GM12865 (cell line): ENCODE results near the gene INCA1.

ENCODE experiments used
- DNase-seq: peaks from one replicate; pipeline ENCODE4 v3.0.0; 2010; ENCODE audit warnings: low read depth
- H3K4me3 ChIP-seq: 2 replicates; pipeline ENCODE4 v1.5.1; 2011; ENCODE audit warnings: mild to moderate bottlenecking, low read depth, low read length, control low read depth
- TF ChIP-seq, protein P1 (sequence below): IDR thresholded peaks from 2 replicates; pipeline ENCODE4 v1.5.1; 2011; ENCODE audit warnings: low read length, control low read depth, low read depth, inconsistent platforms; ENCODE audit not compliant: insufficient read depth; ENCODE audit errors: missing control alignments

The INCA1 gene

DNA sequence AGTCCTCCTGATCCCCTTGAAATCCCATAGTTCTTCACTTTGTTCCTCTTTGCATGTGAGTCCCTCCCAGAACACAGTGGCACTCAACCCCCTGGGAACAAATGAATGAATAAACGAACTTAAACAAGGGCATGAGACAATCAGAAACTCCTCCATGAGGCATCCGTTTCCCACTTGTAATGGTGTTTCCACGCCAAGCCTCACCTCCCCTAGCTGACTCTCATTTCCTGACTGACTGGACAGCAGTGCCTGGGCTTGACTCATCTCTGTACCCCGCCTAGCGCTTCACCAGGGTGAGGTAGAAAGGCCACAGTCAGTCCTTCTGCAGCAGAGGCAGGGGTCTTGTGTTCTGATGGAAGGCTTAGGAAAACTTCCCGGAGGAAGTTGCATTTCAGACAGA is 14.6 kb upstream of the INCA1 start:
- no peak overlapping the region for H3K4me3 ChIP-seq
- TF ChIP-seq, protein P1, sequence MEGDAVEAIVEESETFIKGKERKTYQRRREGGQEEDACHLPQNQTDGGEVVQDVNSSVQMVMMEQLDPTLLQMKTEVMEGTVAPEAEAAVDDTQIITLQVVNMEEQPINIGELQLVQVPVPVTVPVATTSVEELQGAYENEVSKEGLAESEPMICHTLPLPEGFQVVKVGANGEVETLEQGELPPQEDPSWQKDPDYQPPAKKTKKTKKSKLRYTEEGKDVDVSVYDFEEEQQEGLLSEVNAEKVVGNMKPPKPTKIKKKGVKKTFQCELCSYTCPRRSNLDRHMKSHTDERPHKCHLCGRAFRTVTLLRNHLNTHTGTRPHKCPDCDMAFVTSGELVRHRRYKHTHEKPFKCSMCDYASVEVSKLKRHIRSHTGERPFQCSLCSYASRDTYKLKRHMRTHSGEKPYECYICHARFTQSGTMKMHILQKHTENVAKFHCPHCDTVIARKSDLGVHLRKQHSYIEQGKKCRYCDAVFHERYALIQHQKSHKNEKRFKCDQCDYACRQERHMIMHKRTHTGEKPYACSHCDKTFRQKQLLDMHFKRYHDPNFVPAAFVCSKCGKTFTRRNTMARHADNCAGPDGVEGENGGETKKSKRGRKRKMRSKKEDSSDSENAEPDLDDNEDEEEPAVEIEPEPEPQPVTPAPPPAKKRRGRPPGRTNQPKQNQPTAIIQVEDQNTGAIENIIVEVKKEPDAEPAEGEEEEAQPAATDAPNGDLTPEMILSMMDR: no peak
- peak; percentile 90 for DNase-seq

DNA sequence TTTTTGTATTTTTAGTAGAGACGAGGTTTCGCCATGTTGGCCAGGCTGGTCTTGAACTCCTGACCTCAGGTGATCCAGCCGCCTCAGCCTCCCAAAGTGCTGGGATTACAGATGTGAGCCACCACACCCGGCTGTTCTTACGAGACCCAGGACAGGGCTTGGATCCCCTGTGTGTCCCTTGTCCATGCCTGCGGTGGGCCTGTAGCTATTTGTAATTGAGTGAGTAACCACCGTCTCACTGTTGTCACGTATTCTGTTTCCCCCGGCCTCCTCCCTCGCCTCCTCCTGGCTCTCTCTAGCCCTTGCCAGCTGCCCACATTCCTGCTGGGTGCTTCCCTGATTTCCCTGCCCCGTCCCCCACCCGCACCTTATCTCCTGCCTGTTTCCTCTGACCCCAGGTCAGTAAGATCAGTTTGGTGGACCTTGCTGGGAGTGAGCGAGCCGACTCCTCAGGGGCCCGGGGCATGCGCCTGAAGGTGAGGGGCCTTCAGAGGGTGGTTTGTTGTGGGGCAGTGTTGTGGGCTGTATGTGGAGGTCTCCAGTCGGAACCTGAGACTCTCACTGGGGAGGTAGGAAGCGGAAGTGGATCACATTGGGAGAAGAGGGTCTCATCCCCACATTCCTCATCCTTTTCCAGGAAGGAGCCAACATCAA is 6.0 kb upstream of the INCA1 start:
- TF ChIP-seq, protein P1: no peak
- H3K4me3 ChIP-seq: no peak overlapping the region
- DNase-seq: no peak

DNA sequence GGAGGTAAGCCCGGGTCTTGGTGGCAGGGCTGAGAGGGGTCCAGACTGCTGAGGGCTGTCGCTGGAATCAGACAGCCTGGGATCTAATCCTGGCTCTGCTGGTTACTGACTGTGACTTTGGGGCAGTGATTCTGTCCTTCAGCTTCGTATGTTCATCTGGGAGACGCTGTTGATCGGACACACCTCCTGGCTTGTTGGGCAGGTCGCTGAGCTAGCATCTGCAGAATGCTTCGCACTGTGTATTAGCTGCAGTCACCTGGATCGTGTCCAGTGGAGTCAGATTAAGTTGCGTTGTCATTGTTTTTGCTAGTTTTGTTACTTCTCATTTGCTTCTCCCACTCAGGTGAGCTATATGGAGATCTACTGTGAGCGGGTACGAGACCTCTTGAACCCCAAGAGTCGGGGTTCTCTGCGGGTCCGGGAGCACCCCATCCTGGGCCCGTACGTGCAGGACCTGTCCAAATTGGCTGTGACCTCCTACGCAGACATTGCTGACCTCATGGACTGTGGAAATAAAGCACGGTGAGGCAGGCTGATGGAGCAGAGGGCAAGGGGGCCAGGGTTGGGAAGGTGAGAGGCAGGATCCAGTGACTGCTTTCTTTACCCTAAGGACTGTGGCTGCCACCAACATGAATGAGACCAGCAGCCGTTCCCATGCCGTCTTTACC is 4.9 kb upstream of the INCA1 start:
- TF ChIP-seq, protein P1: no peak

DNA sequence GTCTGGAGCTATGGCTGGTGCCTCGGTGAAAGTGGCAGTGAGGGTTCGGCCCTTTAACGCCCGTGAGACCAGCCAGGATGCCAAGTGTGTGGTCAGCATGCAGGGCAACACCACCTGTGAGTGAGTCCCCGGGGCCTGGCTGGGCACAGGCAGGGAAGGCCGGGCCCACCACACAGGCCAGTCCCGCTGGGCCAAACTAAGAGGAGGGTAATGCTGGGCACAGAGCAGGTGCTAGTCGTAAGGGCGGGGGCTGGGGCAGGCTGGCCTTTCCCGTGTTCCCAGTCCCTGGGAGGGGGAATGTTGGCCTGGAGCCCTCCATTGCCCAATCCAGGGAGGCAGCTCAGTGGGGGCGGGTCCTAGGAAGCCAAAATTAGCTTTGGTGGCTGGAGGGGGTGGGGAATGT is 2.9 kb upstream of the INCA1 start:
- TF ChIP-seq, protein P1: no peak
- H3K4me3 ChIP-seq: no peak overlapping the region
- no peak for DNase-seq

More for the DNA sequence above, 4.9 kb upstream of the INCA1 start:
- no peak overlapping the region for H3K4me3 ChIP-seq
- no peak for DNase-seq

DNA sequence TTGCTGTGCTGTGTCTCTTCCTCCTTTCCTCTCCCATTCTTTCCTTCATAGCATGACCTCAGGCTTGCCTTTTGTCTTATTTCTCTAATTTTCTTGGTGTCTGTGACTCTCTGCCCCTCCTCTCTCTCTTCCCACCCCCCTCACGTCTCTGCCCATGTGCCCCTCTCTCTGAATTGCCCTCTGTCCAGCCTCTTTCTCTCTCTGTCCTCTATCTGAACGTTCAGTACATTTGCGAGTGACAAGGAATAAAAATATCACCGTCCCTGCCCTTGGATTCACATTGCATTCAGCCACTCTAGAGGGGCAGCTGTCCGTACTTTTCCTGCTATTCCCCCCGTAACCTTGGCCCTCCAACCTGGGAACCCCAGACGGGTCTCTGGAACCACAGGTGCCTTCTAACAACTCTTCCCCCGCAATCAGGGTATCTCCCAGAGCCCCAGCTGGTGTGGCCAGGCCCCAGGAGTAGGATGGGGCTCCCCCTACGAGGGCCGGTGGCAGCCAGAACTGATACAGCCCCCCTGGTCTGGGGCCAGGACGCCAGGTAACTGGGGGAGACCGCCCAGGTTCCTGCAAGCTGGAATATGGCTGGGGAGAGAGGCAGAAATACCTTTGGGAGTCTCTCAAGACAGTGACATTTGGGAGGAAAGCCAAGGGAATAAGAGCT is 2.2 kb upstream of the INCA1 start:
- DNase-seq: no peak
- H3K4me3 ChIP-seq: peak overlapping the region; percentile 88
- TF ChIP-seq, protein P1: no peak

DNA sequence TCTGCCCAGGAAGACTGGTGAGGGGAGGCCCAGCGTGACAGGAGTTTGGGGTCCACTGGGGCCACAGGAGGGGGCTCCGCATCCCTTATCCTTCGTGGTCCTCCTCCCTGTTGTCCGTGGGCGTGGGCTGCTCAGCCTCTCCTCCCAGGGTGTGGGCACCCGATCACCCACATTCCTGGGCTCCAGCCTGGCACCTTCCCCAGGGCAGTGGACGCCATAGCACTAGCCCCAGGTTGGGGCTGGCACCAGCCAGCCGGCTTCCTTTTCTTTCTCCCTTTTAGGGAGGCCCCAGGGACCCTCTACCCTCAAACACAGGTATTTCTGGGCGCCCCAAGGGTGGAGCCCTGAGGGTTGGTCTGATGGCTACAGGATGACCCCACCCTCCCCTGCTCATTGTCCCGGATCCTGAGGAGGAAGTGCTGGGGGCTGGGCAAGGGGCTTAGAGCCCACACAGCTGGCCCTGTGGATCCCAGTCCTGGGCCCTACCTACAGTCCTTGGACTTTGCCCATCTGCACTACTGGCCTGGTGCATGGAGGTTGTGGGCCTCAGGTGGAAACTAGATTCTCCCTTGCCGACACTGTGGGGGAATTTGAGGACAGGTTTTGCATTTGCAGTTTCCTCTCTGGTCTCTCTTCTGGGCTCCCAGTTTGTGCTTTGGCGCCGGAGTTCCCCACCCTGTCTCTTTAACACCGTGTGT is 1.6 kb upstream of the INCA1 start:
- peak; percentile 56 for DNase-seq
- TF ChIP-seq, protein P1: no peak

More for the DNA sequence above, 1.6 kb upstream of the INCA1 start:
- H3K4me3 ChIP-seq: peak overlapping the region; percentile 88
